HEK293 (cell line): ENCODE data around the gene SLC5A4.

ENCODE experiments used
- PRDM1 ChIP-seq: fragments of 450-650 bp; formaldehyde crosslinking; IDR thresholded peaks from 2 replicates; pipeline ENCODE4; 2016; ENCODE audit warnings: missing biosample characterization, missing genetic modification characterization
- SETDB1 ChIP-seq: IDR thresholded peaks from one replicate; pipeline ENCODE4 v1.6.1; 2017; ENCODE audit warnings: mild to moderate bottlenecking, low read length, moderate library complexity, mixed read lengths; ENCODE audit not compliant: insufficient read length
- ZBTB8A ChIP-seq: fragments of 450-650 bp; formaldehyde crosslinking; IDR thresholded peaks from 2 replicates; pipeline ENCODE4 v1.5.1; 2016; ENCODE audit warnings: missing biosample characterization, missing genetic modification characterization
- ZNF10 ChIP-seq: fragments of 450-650 bp; formaldehyde crosslinking; IDR thresholded peaks from 2 replicates; pipeline ENCODE4 v1.5.1; 2017; ENCODE audit warnings: missing biosample characterization, missing genetic modification characterization
- ZNF19 ChIP-seq: fragments of 450-650 bp; formaldehyde crosslinking; IDR thresholded peaks from 2 replicates; pipeline ENCODE4; 2016; ENCODE audit warnings: missing biosample characterization, missing genetic modification characterization, low read depth
- ZNF426 ChIP-seq: fragments of 450-650 bp; formaldehyde crosslinking; IDR thresholded peaks from 2 replicates; pipeline ENCODE4 v1.5.1; 2017; ENCODE audit warnings: missing biosample characterization, missing genetic modification characterization, mild to moderate bottlenecking, inconsistent platforms, moderate library complexity
- ZNF473 ChIP-seq: fragments of 450-650 bp; formaldehyde crosslinking; IDR thresholded peaks from 2 replicates; pipeline ENCODE4 v1.5.1; 2017; ENCODE audit warnings: missing biosample characterization, missing genetic modification characterization
- TF ChIP-seq, protein P1 (sequence below): fragments of 450-650 bp; formaldehyde crosslinking; IDR thresholded peaks from 2 replicates; pipeline ENCODE4 v1.5.1; 2016; ENCODE audit warnings: missing biosample characterization, missing genetic modification characterization

- no peak for TF ChIP-seq ZNF10 (tag by site-specific recombination)
- TF ChIP-seq, protein P1, sequence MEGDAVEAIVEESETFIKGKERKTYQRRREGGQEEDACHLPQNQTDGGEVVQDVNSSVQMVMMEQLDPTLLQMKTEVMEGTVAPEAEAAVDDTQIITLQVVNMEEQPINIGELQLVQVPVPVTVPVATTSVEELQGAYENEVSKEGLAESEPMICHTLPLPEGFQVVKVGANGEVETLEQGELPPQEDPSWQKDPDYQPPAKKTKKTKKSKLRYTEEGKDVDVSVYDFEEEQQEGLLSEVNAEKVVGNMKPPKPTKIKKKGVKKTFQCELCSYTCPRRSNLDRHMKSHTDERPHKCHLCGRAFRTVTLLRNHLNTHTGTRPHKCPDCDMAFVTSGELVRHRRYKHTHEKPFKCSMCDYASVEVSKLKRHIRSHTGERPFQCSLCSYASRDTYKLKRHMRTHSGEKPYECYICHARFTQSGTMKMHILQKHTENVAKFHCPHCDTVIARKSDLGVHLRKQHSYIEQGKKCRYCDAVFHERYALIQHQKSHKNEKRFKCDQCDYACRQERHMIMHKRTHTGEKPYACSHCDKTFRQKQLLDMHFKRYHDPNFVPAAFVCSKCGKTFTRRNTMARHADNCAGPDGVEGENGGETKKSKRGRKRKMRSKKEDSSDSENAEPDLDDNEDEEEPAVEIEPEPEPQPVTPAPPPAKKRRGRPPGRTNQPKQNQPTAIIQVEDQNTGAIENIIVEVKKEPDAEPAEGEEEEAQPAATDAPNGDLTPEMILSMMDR (tag by site-specific recombination), result no peak
- no peak for TF ChIP-seq PRDM1 (tag by site-specific recombination)
- TF ChIP-seq ZNF426, result no peak
- no peak for TF ChIP-seq ZNF473 (tag by site-specific recombination)
- no peak for TF ChIP-seq ZNF19 (tag by site-specific recombination)
- no peak for TF ChIP-seq SETDB1
- TF ChIP-seq ZBTB8A (tag by site-specific recombination), result no peak
Measured at GRCh38 chr22:32200752-32201151, 54.4 kb downstream of the SLC5A4 start.
